GM18858 (cell line): ENCODE results near the gene RSF1.
"Not testable (repeated sequence)": the region's sequence is repeated elsewhere in the genome, so short reads cannot be mapped to it uniquely, and the experiment has no call there.

ENCODE experiments used
- ATAC-seq: cut with Tn5 transposase; IDR thresholded peaks from one replicate; pipeline ENCODE4 v1.9.1; 2021; ENCODE audit not compliant: unreplicated experiment

Gene RSF1

DNA sequence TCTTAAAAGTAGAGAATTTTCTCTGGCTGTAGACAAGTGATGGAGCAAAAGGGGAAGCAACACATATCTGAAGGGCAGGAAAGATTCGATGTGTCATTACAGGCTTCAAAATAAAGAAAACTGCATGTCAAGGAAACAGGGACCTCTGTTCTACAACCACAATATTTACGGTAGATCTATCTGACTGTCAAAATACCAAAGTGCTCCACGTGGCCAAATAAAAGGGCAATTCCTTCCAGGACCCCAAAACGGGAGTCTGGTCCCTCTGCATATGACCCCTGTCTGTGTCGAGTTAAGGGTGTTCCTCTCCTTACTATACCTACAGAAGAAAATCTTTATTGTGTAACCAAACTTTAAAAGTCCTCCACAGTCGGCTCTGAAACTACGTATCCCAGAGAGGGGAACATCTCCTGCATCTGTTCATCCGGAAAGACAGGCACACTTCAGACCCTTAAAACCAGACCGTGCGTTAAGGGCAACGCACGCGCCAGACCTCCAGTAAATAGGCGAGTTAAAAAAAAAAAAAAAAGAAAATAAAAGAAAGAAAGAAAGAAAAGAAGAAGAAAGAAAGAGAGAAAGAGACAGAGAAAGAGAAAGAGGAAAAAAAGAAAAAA, 183.7 kb downstream of the RSF1 start:
- ATAC-seq: no peak

DNA sequence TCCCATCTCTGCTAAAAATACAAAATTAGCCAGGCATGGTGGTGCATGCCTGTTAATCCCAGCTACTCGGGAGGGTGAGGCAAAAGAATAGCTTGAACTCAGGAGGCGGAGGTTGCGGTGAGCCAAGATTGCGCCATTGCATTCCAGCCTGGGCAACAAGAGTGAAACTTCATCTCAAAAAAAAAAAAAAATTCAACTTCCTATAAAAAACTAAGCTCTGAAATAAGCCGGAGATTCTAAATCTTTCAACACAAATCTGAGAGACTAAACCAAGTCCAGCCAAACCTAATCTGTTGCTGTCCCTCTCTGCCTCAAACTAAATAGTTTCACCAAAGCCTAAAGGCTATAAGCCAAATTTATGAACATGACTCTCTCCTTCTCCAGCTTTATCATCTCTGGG, 186.6 kb downstream of the RSF1 start:
- not testable (repeated sequence) for ATAC-seq

DNA sequence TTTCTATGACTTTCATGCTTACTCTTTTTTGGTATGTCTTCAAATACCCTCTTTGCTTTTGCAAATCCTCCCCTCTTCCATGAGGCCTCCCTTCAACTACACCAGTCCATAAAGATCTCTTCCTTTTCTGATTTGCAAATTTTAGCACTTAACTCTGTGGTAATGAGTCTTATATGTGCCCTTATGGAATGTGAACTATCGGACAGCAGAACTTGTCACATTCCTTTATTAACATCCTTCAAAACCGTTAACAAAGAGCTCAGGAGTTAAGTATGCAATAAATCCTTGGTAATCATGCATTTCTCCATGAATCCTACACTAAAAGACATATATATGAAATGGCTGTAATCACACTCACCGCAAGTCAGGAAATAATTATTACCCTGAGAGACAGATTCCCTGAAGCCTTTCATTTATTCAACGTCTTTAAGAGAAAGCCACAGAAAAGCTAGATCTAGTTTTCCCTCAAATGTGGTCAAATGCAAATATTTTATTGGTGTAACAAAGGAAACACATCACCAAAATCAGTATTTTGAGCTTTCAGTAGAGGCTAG, 190.3 kb downstream of the RSF1 start:
- no peak for ATAC-seq

DNA sequence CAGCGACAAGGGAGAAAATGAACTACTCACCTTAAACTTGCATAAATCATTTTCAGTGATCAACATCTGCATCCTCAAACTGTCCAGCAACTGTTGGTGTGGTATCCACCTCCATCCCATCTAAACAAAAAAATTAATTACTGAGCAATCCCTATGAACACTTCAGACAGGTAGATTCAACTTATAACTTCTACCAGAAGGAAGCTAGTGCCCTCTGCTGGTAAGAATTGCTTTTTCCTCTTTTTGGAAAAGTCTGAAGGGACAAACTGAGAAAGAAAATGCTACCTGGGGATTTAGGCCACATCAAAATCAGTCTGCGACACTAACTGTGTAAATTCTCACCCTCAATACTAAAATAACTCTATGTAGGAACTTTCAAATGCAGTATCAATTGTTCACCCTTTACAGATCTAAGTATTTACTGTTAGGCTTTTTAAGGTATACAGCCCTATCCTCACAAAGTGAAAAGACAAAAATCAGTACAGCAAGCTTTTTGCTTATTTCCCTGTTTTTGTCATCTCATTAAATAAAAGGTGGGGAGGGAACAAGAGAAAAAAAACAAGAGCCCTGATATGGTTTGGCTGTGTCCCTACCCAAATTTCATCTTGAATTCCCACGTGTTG, 200.8 kb downstream of the RSF1 start:
- no peak for ATAC-seq

DNA sequence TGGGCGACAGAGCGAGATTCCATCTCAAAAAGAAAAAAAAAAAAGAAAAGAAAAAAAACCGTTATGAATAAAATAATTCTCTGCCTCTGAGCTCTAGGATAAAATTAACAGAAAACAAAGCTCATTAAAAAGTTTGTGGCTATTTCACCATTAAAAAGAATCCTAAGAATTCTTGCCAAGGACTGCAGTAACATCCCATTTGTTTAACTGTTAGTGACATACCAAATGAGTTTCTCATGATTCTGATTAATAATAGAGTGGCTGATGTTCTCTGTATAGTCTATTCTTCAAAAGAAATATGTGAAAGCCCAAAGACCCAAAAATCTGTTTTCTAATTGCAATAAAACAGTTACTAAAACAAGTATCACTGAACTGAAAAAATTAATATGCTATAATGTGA, 202.6 kb downstream of the RSF1 start:
- ATAC-seq: no peak

GRCh38 chr11:77611921-77612320, 208.6 kb downstream of the RSF1 start:
- no peak for ATAC-seq
